GM19372 (cell line): Measurements from ENCODE around the gene IGFBP3.

Source experiments
- ATAC-seq: cut with Tn5 transposase; IDR thresholded peaks from one replicate; pipeline ENCODE4 v1.9.1; 2021; ENCODE audit warnings: mild to moderate bottlenecking, low read depth, moderate library complexity; ENCODE audit not compliant: unreplicated experiment

IGFBP3 gene

GRCh38 chr7:45876519-45876918 is 44.6 kb downstream of the IGFBP3 start:
- ATAC-seq = no peak

- ATAC-seq = no peak
These were observed 46.5 kb downstream of the IGFBP3 start for GRCh38 chr7:45874408-45875131.

- no peak for ATAC-seq
These were observed 47.7 kb downstream of the IGFBP3 start for GRCh38 chr7:45873355-45873754.

- ATAC-seq = no peak
These were observed 48.1 kb downstream of the IGFBP3 start, which contains the start of gene CCDC201 for GRCh38 chr7:45873035-45873354. Gene CCDC201 (minus strand): TSS chr7:45873082. CDS start chr7:45873007, 75 bp downstream.

GRCh38 chr7:45872116-45873034 is 48.7 kb downstream of the IGFBP3 start:
- no peak for ATAC-seq

- no peak for ATAC-seq
These were observed 51.6 kb downstream of the IGFBP3 start for GRCh38 chr7:45869426-45869825.

- ATAC-seq = no peak
These were observed 53.6 kb downstream of the IGFBP3 start for GRCh38 chr7:45867471-45867870.

GRCh38 chr7:45865594-45866410 is 55.3 kb downstream of the IGFBP3 start:
- ATAC-seq = no peak

GRCh38 chr7:45863715-45864114 is 57.4 kb downstream of the IGFBP3 start:
- ATAC-seq = no peak
